ENCODE results near the gene C11orf52. TPM values are rescaled to one million over a fixed set of nuclear protein-coding genes. Genes with fewer than 3 reads are reported as not detected.

The C11orf52 gene
- total and polyA plus RNA-seq, 2 donors (not counting 3 experiments of a cell fraction or from before 2014, with no cell fraction given) = 0.31 to 0.76 TPM

GRCh38 chr11:111871693-111872161 is 47.0 kb upstream of the C11orf52 start:
- dilution Hi-C loops (cut with MboI; ENCODE audit: extremely low pct_ligation_motif_present, low sequenced_read_pairs) = no loop called here
- Histone ChIP-seq H3K4me2 (ENCODE audit: insufficient read depth, low read length) (peak overlapping the region; percentile 91), H3K27me3 (ENCODE audit: control insufficient read depth in 2 of 2, insufficient read depth in 2 of 2, low read length in 2 of 2) (no peaks in the 10 kb centered on the region), H3K36me3 (ENCODE audit: control insufficient read depth in 2 of 2, extremely low read depth in 1 of 2, insufficient read depth in 2 of 2, low read length in 2 of 2) (peaks cover 0 to 2% of the 10 kb centered on the region in 2 experiments), H3K9ac (replicated peaks; ENCODE audit: extremely low read depth, insufficient read depth, low read length) (peak overlapping the region; percentile 87), H3K79me2 (ENCODE audit: control insufficient read depth, insufficient read depth, low read length) (peaks cover 4% of the 10 kb centered on the region), H3K4me3 (replicated peaks in 1 of 3; ENCODE audit: insufficient read depth in 1 of 3, low read depth in 1 of 3, low read length in 3 of 3) (peak overlapping the region; percentile 72 to 93 (median 81)), H3K9me3 (replicated peaks; ENCODE audit: control insufficient read depth, insufficient read depth, low read length) (no peaks in the 10 kb centered on the region), H2AFZ (ENCODE audit: low read depth, low read length) (peak overlapping the region; percentile 96), H3K9me1 (replicated peaks; ENCODE audit: control insufficient read depth, extremely low read depth, insufficient read depth, low read length) (no peaks in the 10 kb centered on the region), H3K27ac (ENCODE audit: insufficient read depth, low read depth, low read length) (peak overlapping the region; percentile 71), H3K4me1 (ENCODE audit: control insufficient read depth, extremely low read depth, insufficient read depth, low read length) (peaks cover 8% of the 10 kb centered on the region), H4K20me1 (replicated peaks; ENCODE audit: control insufficient read depth, extremely low read depth, insufficient read depth, low read length) (no peaks in the 10 kb centered on the region)
- ChIA-PET POLR2A (interaction anchor here (0.7 to 2.2 kb wide), 7 partner anchors 10 to 242 kb away, joined by 3 to 11 read pairs (median 5); no protein-coding TSS in a partner anchor), CTCF (interaction anchor here (0.6 to 2.8 kb wide), 26 partner anchors 8 to 409 kb away, joined by 3 to 23 read pairs (median 4); partner anchors contain the start of genes C11orf52 and CFAP68)
- TF ChIP-seq CTCF (IDR thresholded peaks at IDR 0.05; ENCODE audit: extremely low read depth in 1 of 2, insufficient read depth in 1 of 2, low read depth in 1 of 2, low read length in 2 of 2) (no peak), GATA2 (IDR thresholded peaks at IDR 0.05; ENCODE audit: insufficient read depth, insufficient read length, low read depth, low read length) (no peak), POLR2AphosphoS5 (IDR thresholded peaks at IDR 0.05; ENCODE audit: insufficient read depth, low read depth, low read length) (no peak), JUN (IDR thresholded peaks at IDR 0.05; ENCODE audit: borderline replicate concordance, insufficient read depth, insufficient read length, low read depth) (no peak), FOS (IDR thresholded peaks at IDR 0.05; ENCODE audit: borderline replicate concordance, insufficient read depth, low read length) (no peak), MYC (IDR thresholded peaks at IDR 0.05; ENCODE audit: low read depth, low read length) (no peak), EZH2 (IDR thresholded peaks at IDR 0.05; ENCODE audit: borderline replicate concordance, low read depth, low read length, severe bottlenecking) (no peak), POLR2A (IDR thresholded peaks at IDR 0.05; ENCODE audit: low read depth, low read length) (no peak), MAX (IDR thresholded peaks at IDR 0.05; ENCODE audit: insufficient read depth, insufficient read length) (no peak)
- FAIRE-seq (no peak), DNase-seq (ENCODE audit: low read depth, low spot score) (no peak)
- no TSS peak for BruUV-seq (replicated peaks)
- intact Hi-C loops (cut with micrococcal nuclease) = loop anchor here (2.0 kb wide), 2 partner anchors 55 to 153 kb away; partner anchors contain the start of gene DLAT
